Measurements from ENCODE around the gene MYH16. TPM values are rescaled to one million over a fixed set of nuclear protein-coding genes. Genes with fewer than 3 reads are reported as not detected.
"Not testable (repeated sequence)": the region's sequence is repeated elsewhere in the genome, so short reads cannot be mapped to it uniquely, and the experiment has no call there.

MYH16 gene
- total RNA-seq, 4 donors from 2014 or later = not detected

GRCh38 chr7:99352247-99352646 lies 79.6 kb downstream of the MYH16 start:
- no peak for ATAC-seq
- 96% methylated on average over 4 to 5 of the region's 5 CpGs for WGBS, 2 donors (ENCODE audit: low coverage in 1 of 2)
- no peaks in the 10 kb centered on the region for H3K9me3 ChIP-seq
- H3K36me3 ChIP-seq = peaks cover 0 to 99% of the 10 kb centered on the region in 2 donors
- TF ChIP-seq POLR2A (IDR thresholded peaks at IDR 0.05) = no peak
- TF ChIP-seq EP300 (IDR thresholded peaks at IDR 0.05) = no peak
- TF ChIP-seq, protein P1, sequence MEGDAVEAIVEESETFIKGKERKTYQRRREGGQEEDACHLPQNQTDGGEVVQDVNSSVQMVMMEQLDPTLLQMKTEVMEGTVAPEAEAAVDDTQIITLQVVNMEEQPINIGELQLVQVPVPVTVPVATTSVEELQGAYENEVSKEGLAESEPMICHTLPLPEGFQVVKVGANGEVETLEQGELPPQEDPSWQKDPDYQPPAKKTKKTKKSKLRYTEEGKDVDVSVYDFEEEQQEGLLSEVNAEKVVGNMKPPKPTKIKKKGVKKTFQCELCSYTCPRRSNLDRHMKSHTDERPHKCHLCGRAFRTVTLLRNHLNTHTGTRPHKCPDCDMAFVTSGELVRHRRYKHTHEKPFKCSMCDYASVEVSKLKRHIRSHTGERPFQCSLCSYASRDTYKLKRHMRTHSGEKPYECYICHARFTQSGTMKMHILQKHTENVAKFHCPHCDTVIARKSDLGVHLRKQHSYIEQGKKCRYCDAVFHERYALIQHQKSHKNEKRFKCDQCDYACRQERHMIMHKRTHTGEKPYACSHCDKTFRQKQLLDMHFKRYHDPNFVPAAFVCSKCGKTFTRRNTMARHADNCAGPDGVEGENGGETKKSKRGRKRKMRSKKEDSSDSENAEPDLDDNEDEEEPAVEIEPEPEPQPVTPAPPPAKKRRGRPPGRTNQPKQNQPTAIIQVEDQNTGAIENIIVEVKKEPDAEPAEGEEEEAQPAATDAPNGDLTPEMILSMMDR (IDR thresholded peaks at IDR 0.05) = no peak
- TF ChIP-seq POLR2AphosphoS5 (IDR thresholded peaks at IDR 0.05) = no peak
- H3K27ac ChIP-seq = no peak overlapping the region
- no peaks in the 10 kb centered on the region for H3K4me1 ChIP-seq
- no peak overlapping the region for H3K4me3 ChIP-seq
- no peaks in the 10 kb centered on the region for H3K27me3 ChIP-seq

DNA sequence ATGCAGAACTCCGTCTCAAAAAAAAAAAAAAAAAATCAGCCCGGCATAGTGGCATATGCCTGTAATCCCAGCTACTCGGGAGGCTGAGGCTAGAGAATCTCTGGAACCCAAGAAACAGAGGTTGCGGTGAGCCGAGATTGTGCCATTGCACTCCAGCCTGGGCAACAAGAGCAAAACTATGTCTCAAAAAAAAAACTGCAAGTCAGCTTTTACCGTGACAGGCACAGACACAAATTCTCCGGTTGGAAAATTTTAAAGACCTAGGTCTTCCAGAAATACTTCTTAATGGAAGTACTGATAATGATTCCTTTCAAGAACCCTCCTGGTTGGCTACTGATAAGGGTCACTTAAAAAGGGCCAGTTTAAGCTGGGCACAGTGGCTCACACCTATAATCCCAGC lies 82.5 kb downstream of the MYH16 start:
- H3K36me3 ChIP-seq = peaks cover 0 to 99% of the 10 kb centered on the region in 2 donors
- TF ChIP-seq EP300 (IDR thresholded peaks at IDR 0.05) (no peak), POLR2AphosphoS5 (IDR thresholded peaks at IDR 0.05) (no peak), POLR2A (IDR thresholded peaks at IDR 0.05) (no peak)
- TF ChIP-seq, protein P1 (IDR thresholded peaks at IDR 0.05) = no peak
- H3K9me3 ChIP-seq = no peaks in the 10 kb centered on the region
- 88 to 92% methylated on average over 6 of the region's 7 CpGs for WGBS, 2 donors (ENCODE audit: low coverage in 1 of 2)
- ATAC-seq = no peak
- H3K27ac ChIP-seq = no peak overlapping the region
- H3K27me3 ChIP-seq = no peaks in the 10 kb centered on the region
- H3K4me3 ChIP-seq = no peak overlapping the region
- no peaks in the 10 kb centered on the region for H3K4me1 ChIP-seq

DNA sequence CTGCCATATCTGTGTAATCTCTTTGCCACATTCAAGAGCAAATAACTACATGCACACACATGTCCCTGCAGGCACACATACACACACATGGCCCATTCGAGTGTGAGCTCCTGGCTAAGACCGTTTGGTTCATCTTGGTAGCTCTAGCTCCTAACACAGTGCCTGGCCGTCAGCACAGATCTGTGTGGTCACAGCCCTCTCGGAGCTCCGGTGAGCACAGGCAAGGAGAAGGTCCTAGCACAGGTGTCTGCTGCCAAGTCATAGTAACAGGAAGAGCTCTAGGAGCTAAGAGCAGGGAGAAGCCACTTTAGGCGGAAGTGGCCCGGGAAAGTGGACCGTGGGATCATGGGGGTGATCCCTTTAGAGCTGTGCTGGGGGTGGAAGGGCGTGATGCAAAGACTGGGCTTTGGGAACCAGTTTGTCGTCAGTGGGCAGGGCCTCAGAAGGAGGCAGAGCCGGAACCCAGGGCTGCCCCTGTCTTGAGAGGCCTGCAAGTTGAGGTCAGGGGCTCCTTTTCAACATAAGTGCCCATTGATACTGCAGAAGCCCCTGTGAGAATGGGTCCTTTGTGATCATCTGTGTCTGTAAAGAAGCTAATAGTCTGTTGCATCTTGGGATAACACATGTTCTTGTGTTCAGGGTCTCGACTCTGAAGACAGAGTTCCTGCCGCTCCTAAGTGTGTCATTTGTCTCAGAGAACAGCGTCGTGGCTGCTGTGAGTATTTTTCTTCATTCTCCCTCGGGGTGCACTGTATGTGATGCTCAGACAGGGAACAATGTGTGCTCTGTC lies 85.3 kb downstream of the MYH16 start:
- 78 to 80% methylated on average over 6 to 9 of the region's 16 CpGs for WGBS, 2 donors (ENCODE audit: low coverage in 1 of 2)

GRCh38 chr7:99358521-99358920 lies 85.9 kb downstream of the MYH16 start:
- 81 to 84% methylated on average over 5 to 10 of the region's 15 CpGs for WGBS, 2 donors (ENCODE audit: low coverage in 1 of 2)

More for the DNA sequence above, 85.3 kb downstream of the MYH16 start:
- peak; percentile 60 for ATAC-seq
- H3K9me3 ChIP-seq = no peaks in the 10 kb centered on the region
- no peak for TF ChIP-seq POLR2AphosphoS5 (IDR thresholded peaks at IDR 0.05)
- no peaks in the 10 kb centered on the region for H3K4me1 ChIP-seq
- no peaks in the 10 kb centered on the region for H3K27me3 ChIP-seq
- H3K4me3 ChIP-seq = no peak overlapping the region
- H3K36me3 ChIP-seq = peaks cover 0 to 100% of the 10 kb centered on the region in 2 donors
- H3K27ac ChIP-seq = peak overlapping the region in 3 of 4 donors; percentile 11 to 61 (median 51)

DNA sequence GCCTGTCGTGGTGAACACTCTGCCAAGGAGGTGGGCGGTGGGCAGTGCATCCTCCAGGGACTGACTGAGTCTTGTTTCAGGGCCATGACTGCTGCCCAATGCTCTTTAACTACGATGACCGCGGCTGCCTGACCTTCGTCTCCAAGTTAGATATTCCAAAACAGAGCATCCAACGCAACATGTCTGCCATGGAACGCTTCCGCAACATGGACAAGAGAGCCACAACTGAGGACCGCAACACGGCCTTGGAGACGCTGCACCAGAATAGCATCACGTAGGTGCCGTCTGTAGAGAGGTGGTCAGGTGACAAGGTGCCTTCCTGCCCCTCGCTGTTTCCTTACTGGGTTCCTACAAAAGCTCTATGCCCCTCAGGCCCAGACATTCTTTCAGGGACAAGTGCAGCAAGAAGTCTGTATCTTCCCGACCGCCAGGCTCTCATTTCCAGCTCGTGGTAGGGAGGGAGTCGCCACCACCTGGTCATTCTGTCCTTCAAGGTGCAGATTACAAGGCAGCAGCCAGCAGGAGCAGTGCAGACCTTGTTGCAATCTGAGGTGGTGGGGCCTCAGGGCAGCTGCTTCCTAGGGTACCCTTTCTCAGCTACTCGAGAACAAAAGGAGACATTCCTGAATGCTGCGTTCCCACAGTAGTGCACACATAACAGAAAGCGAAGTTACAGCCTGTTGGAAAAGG lies 87.0 kb downstream of the MYH16 start:
- Histone ChIP-seq H3K4me3 (no peak overlapping the region), H3K9me3 (no peaks in the 10 kb centered on the region), H3K27ac (peak overlapping the region in 2 of 4 donors; percentile 48 to 61), H3K4me1 (no peaks in the 10 kb centered on the region), H3K27me3 (no peaks in the 10 kb centered on the region), H3K36me3 (peaks cover 0 to 100% of the 10 kb centered on the region in 2 donors)
- no peak for ATAC-seq
- TF ChIP-seq POLR2A (IDR thresholded peaks at IDR 0.05) = no peak
- TF ChIP-seq EP300 (IDR thresholded peaks at IDR 0.05) = no peak
- TF ChIP-seq POLR2AphosphoS5 (IDR thresholded peaks at IDR 0.05) = no peak
- TF ChIP-seq, protein P1 (IDR thresholded peaks at IDR 0.05) = no peak
- WGBS, 2 donors (ENCODE audit: low coverage in 1 of 2) = 82 to 86% methylated on average over 9 to 12 of the region's 22 CpGs

More at GRCh38 chr7:99358521-99358920, 85.9 kb downstream of the MYH16 start:
- H3K9me3 ChIP-seq, H3K4me1 ChIP-seq, H3K4me3 ChIP-seq, ATAC-seq, H3K27me3 ChIP-seq: not testable (repeated sequence)
- Histone ChIP-seq H3K27ac (peak overlapping the region in 3 of 4 donors; percentile 32 to 61 (median 48)), H3K36me3 (peaks cover 0 to 100% of the 10 kb centered on the region in 2 donors)

Other genes starting within 250 kb of the MYH16 start
- 10 to 100 TPM; 20.1 to 26.2 (median 21.9) TPM for gene SMURF1, start 128.7 kb upstream of the MYH16 start, total RNA-seq
- under 1 TPM in 1 of 4 donors, not detected in 3; 0.27 TPM for gene KPNA7, start 64.7 kb upstream of the MYH16 start, total RNA-seq
- gene ARPC1A, start 53.1 kb downstream of the MYH16 start, total RNA-seq = 100 to 1,000 TPM in 2 of 4 donors, 10 to 100 TPM in 2; 75.0 to 112 (median 98.3) TPM
- gene ARPC1B, start 101.9 kb downstream of the MYH16 start, total RNA-seq = 100 to 1,000 TPM in 3 of 4 donors, 10 to 100 TPM in 1; 69.9 to 158 (median 138) TPM
- gene PDAP1, start 135.8 kb downstream of the MYH16 start, total RNA-seq = 100 to 1,000 TPM in 3 of 4 donors, 10 to 100 TPM in 1; 91.7 to 155 (median 123) TPM
- 10 to 100 TPM; 47.3 to 73.4 (median 70.0) TPM for gene BUD31, start 136.1 kb downstream of the MYH16 start, total RNA-seq
- gene PTCD1, start 166.0 kb downstream of the MYH16 start, total RNA-seq = 10 to 100 TPM in 1 of 4 donors, 1 to 10 TPM in 3; 6.2 to 10.8 (median 7.3) TPM
- gene CPSF4, start 166.1 kb downstream of the MYH16 start, total RNA-seq = 10 to 100 TPM; 13.6 to 34.6 (median 23.0) TPM
- gene ATP5MF, start 193.3 kb downstream of the MYH16 start, total RNA-seq = 100 to 1,000 TPM; 443 to 971 (median 916) TPM
- 1 to 10 TPM; 1.4 to 4.8 (median 4.6) TPM for gene ZNF789, start 200.1 kb downstream of the MYH16 start, total RNA-seq
- gene ZNF394, start 227.4 kb downstream of the MYH16 start, total RNA-seq = 10 to 100 TPM; 29.9 to 54.1 (median 45.1) TPM
- gene ZKSCAN5, start 231.8 kb downstream of the MYH16 start, total RNA-seq = 10 to 100 TPM in 2 of 4 donors, 1 to 10 TPM in 2; 7.5 to 12.5 (median 10.6) TPM

All from gastroesophageal sphincter (tissue), 4 donors.